ENCODE data around the gene ATXN2.

Gene ATXN2

DNA sequence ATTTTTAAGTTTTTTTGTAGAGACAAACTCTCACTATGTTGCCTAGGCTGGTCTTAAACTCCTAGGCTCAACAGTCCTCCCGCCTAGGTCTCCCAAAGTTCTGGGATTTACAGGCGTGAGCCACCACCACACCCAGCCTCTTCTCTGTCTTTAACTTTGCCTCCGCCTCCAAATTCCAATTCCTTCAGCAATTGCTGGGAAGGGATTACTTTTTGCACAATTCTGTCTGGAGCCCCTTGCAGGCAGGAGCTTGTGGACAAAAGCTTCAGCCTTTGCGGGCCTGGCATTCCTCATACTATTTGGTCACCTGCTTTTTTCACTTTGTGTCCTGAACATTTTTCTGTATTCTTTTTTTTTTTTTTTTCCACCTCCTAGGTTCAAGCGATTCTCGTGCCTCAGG, 167.3 kb downstream of the ATXN2 start:
- peak overlapping the region; percentile 65 for H3K27ac Mint-ChIP-seq
- peak overlapping the region; percentile 24 for H3K4me3 Mint-ChIP-seq
- no peaks in the 10 kb centered on the region for H3K27me3 Mint-ChIP-seq
- peaks cover 89% of the 10 kb centered on the region for H3K36me3 Mint-ChIP-seq (ENCODE audit: low read depth)
- H3K4me1 Mint-ChIP-seq (ENCODE audit: low read depth): peaks cover 97% of the 10 kb centered on the region
- intact Hi-C loops (cut with micrococcal nuclease): no loop called here
- H3K9me3 Mint-ChIP-seq: no peaks in the 10 kb centered on the region

GRCh38 chr12:111430433-111431353, 168.4 kb downstream of the ATXN2 start:
- H3K4me1 Mint-ChIP-seq (ENCODE audit: low read depth): peaks cover 97% of the 10 kb centered on the region
- H3K9me3 Mint-ChIP-seq: no peaks in the 10 kb centered on the region
- H3K4me3 Mint-ChIP-seq: peak overlapping the region; percentile 58
- H3K27me3 Mint-ChIP-seq: no peaks in the 10 kb centered on the region
- peaks cover 89% of the 10 kb centered on the region for H3K36me3 Mint-ChIP-seq (ENCODE audit: low read depth)
- peak overlapping the region; percentile 65 for H3K27ac Mint-ChIP-seq
- intact Hi-C loops (cut with micrococcal nuclease): no loop called here

GRCh38 chr12:111429828-111430432, 169.2 kb downstream of the ATXN2 start:
- intact Hi-C loops (cut with micrococcal nuclease): no loop called here
- H3K36me3 Mint-ChIP-seq (ENCODE audit: low read depth): peaks cover 90% of the 10 kb centered on the region
- no peaks in the 10 kb centered on the region for H3K9me3 Mint-ChIP-seq
- no peaks in the 10 kb centered on the region for H3K27me3 Mint-ChIP-seq
- H3K4me3 Mint-ChIP-seq: peak overlapping the region; percentile 58
- H3K4me1 Mint-ChIP-seq (ENCODE audit: low read depth): peaks cover 97% of the 10 kb centered on the region
- H3K27ac Mint-ChIP-seq: peak overlapping the region; percentile 65

GRCh38 chr12:111428728-111429175, 170.4 kb downstream of the ATXN2 start:
- peak overlapping the region; percentile 64 for H3K4me3 Mint-ChIP-seq
- H3K36me3 Mint-ChIP-seq (ENCODE audit: low read depth): peaks cover 91% of the 10 kb centered on the region
- no peaks in the 10 kb centered on the region for H3K27me3 Mint-ChIP-seq
- no peaks in the 10 kb centered on the region for H3K9me3 Mint-ChIP-seq
- peak overlapping the region; percentile 68 for H3K27ac Mint-ChIP-seq
- H3K4me1 Mint-ChIP-seq (ENCODE audit: low read depth): peaks cover 98% of the 10 kb centered on the region
- intact Hi-C loops (cut with micrococcal nuclease): no loop called here

DNA sequence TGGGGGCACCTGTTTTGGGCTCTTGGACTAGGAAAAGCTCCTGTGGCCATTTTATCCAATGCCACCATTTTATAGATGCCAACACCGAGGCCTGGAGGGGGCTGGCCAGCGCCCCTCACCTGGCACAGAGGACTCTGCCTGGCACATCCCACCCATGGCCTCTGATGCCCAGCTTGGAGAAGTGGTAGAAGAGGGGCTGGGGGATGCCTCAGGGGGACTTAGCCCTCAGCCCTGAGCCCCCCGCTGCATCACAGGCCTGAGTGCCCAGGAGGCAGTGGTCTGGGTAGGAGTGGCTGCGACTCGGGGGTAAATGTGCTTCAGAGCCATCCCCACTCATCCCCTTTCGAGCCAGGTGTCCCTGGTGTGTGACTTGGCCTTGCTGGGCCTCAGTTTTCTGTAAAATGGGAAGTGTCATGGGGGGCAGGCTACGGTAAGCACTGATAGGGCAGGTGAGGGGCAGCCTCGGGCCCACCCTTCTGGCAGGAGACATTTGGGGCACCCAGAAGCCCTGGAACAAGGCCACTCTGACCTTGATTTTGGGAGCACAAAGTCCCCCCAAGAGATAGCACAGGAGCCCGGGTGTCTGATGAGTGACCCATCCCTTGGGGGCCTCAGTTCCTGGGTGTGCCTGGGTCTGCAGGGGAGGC, 170.9 kb downstream of the ATXN2 start:
- intact Hi-C loops (cut with micrococcal nuclease): no loop called here
- no peaks in the 10 kb centered on the region for H3K9me3 Mint-ChIP-seq
- peaks cover 90% of the 10 kb centered on the region for H3K36me3 Mint-ChIP-seq (ENCODE audit: low read depth)
- H3K4me3 Mint-ChIP-seq: peak overlapping the region; percentile 64
- peak overlapping the region; percentile 68 for H3K27ac Mint-ChIP-seq
- H3K4me1 Mint-ChIP-seq (ENCODE audit: low read depth): peaks cover 94% of the 10 kb centered on the region
- H3K27me3 Mint-ChIP-seq: no peaks in the 10 kb centered on the region

DNA sequence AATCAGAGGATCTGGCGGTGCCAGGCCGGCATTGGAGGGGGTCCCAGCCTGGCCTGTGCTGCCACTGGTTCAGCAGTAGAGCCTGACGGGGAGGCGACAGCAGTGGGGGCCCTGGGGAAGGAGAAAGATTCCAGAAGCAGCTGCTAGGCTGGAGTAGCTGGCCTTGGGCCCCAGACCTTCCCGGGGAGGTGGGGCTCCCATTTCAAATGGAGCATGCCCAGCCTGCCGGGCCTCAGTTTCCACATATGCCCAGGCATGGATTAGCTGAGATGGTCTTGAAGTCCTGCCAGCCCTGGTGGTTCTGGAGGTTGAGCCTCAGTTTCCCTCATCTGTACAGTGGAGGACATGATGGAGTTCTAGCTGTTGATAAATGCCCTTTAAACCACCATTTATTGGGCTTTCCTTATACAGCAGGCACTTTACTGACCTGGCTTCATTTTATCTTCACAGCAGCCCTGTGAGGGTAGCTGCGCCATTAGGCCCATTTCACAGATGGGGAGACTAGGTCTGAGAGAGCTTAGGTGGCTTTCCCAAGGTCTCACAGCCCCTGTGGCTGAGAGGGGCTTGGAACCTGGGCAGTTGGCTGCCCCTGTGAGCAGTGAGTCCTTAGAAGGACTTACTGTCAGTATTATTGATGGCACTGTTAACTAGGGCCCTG, 171.6 kb downstream of the ATXN2 start:
- H3K4me1 Mint-ChIP-seq (ENCODE audit: low read depth): peaks cover 94% of the 10 kb centered on the region
- no peaks in the 10 kb centered on the region for H3K9me3 Mint-ChIP-seq
- no peaks in the 10 kb centered on the region for H3K27me3 Mint-ChIP-seq
- intact Hi-C loops (cut with micrococcal nuclease): no loop called here
- no peak overlapping the region for H3K4me3 Mint-ChIP-seq
- no peak overlapping the region for H3K27ac Mint-ChIP-seq
- peaks cover 90% of the 10 kb centered on the region for H3K36me3 Mint-ChIP-seq (ENCODE audit: low read depth)

- peaks cover 94% of the 10 kb centered on the region for H3K4me1 Mint-ChIP-seq (ENCODE audit: low read depth)
- peaks cover 90% of the 10 kb centered on the region for H3K36me3 Mint-ChIP-seq (ENCODE audit: low read depth)
These were observed 172.6 kb downstream of the ATXN2 start for GRCh38 chr12:111426344-111427185.

DNA sequence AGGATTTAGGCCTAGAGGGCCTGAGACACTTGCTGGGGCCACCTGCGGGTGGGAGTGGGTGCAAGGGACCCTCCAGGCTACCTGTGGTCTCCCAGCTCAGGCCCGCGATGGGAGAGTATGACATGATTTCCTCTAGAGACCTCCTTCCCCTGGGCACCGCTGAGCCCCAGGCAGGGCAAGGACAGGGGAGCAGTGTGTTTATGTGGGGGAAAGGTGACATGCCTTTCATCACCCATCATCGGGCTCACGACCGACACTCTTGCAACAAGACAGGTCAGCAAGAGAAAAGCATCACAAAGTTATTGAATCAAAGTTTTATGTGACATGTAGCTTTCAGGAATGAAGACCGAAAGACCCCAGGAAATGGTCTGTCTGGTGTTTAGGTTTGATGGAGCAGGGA, 173.5 kb downstream of the ATXN2 start:
- Mint-ChIP-seq H3K4me3 (no peak overlapping the region), H3K27ac (peak overlapping the region; percentile 67), H3K27me3 (no peaks in the 10 kb centered on the region), H3K9me3 (no peaks in the 10 kb centered on the region), H3K4me1 (ENCODE audit: low read depth) (peaks cover 87% of the 10 kb centered on the region), H3K36me3 (ENCODE audit: low read depth) (peaks cover 90% of the 10 kb centered on the region)
- intact Hi-C loops (cut with micrococcal nuclease): no loop called here

More at GRCh38 chr12:111426344-111427185, 172.6 kb downstream of the ATXN2 start:
- Mint-ChIP-seq H3K9me3 (no peaks in the 10 kb centered on the region), H3K4me3 (no peak overlapping the region), H3K27ac (peak overlapping the region; percentile 67), H3K27me3 (no peaks in the 10 kb centered on the region)
- intact Hi-C loops (cut with micrococcal nuclease): no loop called here

- Mint-ChIP-seq H3K27me3 (no peaks in the 10 kb centered on the region), H3K36me3 (ENCODE audit: low read depth) (peaks cover 90% of the 10 kb centered on the region), H3K9me3 (no peaks in the 10 kb centered on the region), H3K4me3 (no peak overlapping the region), H3K4me1 (ENCODE audit: low read depth) (peaks cover 81% of the 10 kb centered on the region), H3K27ac (peak overlapping the region; percentile 67)
- intact Hi-C loops (cut with micrococcal nuclease): no loop called here
These were observed 174.3 kb downstream of the ATXN2 start for GRCh38 chr12:111424793-111425251.

GRCh38 chr12:111424189-111424792, 174.8 kb downstream of the ATXN2 start:
- intact Hi-C loops (cut with micrococcal nuclease): no loop called here
- H3K27me3 Mint-ChIP-seq: no peaks in the 10 kb centered on the region
- H3K4me1 Mint-ChIP-seq (ENCODE audit: low read depth): peaks cover 80% of the 10 kb centered on the region
- H3K9me3 Mint-ChIP-seq: no peaks in the 10 kb centered on the region
- peak overlapping the region; percentile 67 for H3K27ac Mint-ChIP-seq
- no peak overlapping the region for H3K4me3 Mint-ChIP-seq
- peaks cover 91% of the 10 kb centered on the region for H3K36me3 Mint-ChIP-seq (ENCODE audit: low read depth)

- no peak overlapping the region for H3K4me3 Mint-ChIP-seq
- no peak overlapping the region for H3K27ac Mint-ChIP-seq
These were observed 178.6 kb downstream of the ATXN2 start for GRCh38 chr12:111420494-111420893.

DNA sequence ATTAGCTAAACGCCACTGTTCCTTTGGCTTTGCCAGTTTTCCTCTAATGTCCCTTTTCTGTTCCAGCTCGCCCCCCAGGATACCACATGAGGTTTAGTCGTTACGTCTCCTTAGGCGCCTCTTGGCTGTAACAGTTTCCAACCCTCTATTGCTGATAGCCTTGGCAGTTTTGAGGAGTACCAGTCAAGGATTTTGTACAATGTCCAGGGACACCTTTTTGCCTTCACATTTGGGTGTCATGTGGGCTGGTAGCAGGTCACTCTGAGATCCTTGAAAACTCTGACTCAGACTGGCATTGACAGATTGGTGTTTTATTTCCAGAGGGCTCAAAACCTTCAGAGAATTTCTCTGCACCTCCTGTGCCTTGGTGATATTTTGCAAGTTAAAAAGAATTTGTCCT, 179.3 kb downstream of the ATXN2 start:
- Mint-ChIP-seq H3K27me3 (no peaks in the 10 kb centered on the region), H3K4me1 (ENCODE audit: low read depth) (peaks cover 49% of the 10 kb centered on the region), H3K36me3 (ENCODE audit: low read depth) (peaks cover 94% of the 10 kb centered on the region), H3K9me3 (no peaks in the 10 kb centered on the region), H3K4me3 (no peak overlapping the region), H3K27ac (no peak overlapping the region)
- intact Hi-C loops (cut with micrococcal nuclease): no loop called here

More at GRCh38 chr12:111420494-111420893, 178.6 kb downstream of the ATXN2 start:
- Mint-ChIP-seq H3K36me3 (ENCODE audit: low read depth) (peaks cover 94% of the 10 kb centered on the region), H3K4me1 (ENCODE audit: low read depth) (peaks cover 50% of the 10 kb centered on the region), H3K27me3 (no peaks in the 10 kb centered on the region), H3K9me3 (no peaks in the 10 kb centered on the region)
- intact Hi-C loops (cut with micrococcal nuclease): no loop called here

DNA sequence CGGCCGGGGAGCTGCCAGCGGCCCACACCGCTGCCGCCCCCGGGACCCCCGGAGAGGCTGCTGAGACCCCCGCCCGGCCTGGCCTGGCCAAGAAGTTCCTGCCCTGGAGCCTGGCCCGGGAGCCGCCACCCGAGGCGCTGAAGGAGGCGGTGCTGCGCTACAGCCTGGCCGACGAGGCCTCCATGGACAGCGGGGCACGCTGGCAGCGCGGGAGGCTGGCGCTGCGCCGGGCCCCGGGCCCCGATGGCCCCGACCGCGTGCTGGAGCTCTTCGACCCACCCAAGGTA, 180.6 kb downstream of the ATXN2 start:
- Mint-ChIP-seq H3K9me3 (no peaks in the 10 kb centered on the region), H3K27me3 (no peaks in the 10 kb centered on the region), H3K4me1 (ENCODE audit: low read depth) (peaks cover 50% of the 10 kb centered on the region), H3K36me3 (ENCODE audit: low read depth) (peaks cover 94% of the 10 kb centered on the region), H3K27ac (no peak overlapping the region), H3K4me3 (no peak overlapping the region)
- intact Hi-C loops (cut with micrococcal nuclease): no loop called here

Measured in dendritic cell treated with granulocyte-macrophage colony-stimulating factor and Interleukin-4, amounts not matched to agents 40 ng/mL and 50 ng/mL, for 4 days (primary cell).